HL-60 (cell line): ENCODE measurements around the gene GABRR2.

Source experiments
- DNase-seq, 2 experiments: peaks; one replicate each; pipeline ENCODE4 v3.0.0-alpha.2; 2010 to 2020; ENCODE audit warnings: low read depth in 1 of 2, low spot score in 1 of 2
- H3K27ac ChIP-seq: fragments of 250-450 bp; sonication (Bioruptor Pico); replicated peaks from 2 replicates; pipeline ENCODE4 v1.5.1; 2020; ENCODE audit warnings: mild to moderate bottlenecking, moderate library complexity
- H3K27me3 ChIP-seq: fragments of 250-450 bp; sonication (Bioruptor Pico); 2 replicates; pipeline ENCODE4 v1.5.1; 2021; ENCODE audit warnings: mild to moderate bottlenecking, moderate library complexity; ENCODE audit not compliant: insufficient read depth, poor library complexity, severe bottlenecking
- H3K4me3 ChIP-seq: replicated peaks from 2 replicates; pipeline ENCODE4 v1.5.1; 2011; ENCODE audit warnings: mild to moderate bottlenecking, control low read depth, low read length; ENCODE audit not compliant: insufficient read depth
- GABPA ChIP-seq: IDR thresholded peaks from 2 replicates; pipeline ENCODE4 v1.6.1; 2012; ENCODE audit warnings: low read depth
- POLR2AphosphoS5 ChIP-seq: IDR thresholded peaks from 2 replicates; pipeline ENCODE4 v1.6.1; 2012; ENCODE audit warnings: low read depth
- REST ChIP-seq: IDR thresholded peaks from 2 replicates; pipeline ENCODE4 v1.6.1; 2012; ENCODE audit warnings: low read depth; ENCODE audit not compliant: insufficient replicate concordance
- SPI1 ChIP-seq: IDR thresholded peaks from 2 replicates; pipeline ENCODE4 v1.6.1; 2012; ENCODE audit warnings: low read depth, mild to moderate bottlenecking, borderline replicate concordance
- TF ChIP-seq, protein P1 (sequence below): IDR thresholded peaks from one replicate; pipeline ENCODE4 v1.5.1; 2011; ENCODE audit warnings: low read length, control low read depth, inconsistent platforms; ENCODE audit not compliant: insufficient read depth

GABRR2 gene

DNA sequence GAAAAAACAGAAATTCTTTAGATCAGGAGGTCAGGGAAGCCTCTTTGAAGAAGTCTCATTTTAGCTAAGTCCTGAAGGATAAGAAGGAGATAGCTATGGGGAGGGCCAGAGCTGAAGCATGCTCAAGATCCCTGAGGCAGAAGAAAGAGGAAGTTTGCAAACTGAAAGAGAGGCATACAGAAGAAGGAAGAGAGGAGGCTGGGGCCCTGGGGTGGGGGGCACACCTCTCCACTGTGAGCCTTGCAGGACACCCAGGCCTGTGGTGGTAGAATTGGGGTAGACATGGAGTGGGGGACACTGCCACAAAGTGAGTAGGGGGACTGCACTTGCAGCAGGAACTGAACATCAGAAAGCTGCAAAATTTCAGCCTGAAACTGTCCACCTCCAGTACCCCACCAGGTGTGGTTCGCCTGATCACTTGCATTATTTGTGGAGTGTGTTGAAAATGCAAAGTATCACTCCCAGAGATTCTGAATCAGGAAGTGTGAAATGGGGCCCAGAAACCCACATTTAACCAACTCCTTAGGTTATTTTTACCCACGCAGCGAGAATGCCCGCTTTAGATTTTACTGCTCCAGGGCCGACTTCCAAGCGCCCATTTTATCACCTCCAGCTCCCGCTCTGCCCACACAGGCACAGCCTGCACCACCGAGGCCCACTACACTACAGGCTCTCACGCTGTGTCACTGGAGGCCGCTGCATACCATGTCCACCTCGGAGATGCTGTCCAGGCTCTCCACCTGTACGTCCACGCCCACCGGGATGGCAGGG is 44.0 kb downstream of the GABRR2 start:
- H3K27ac ChIP-seq: peak overlapping the region; percentile 67
- TF ChIP-seq GABPA (no peak), POLR2AphosphoS5 (no peak), REST (no peak), SPI1 (peak; percentile 43; the same call in 1 of the 2 replicates)
- TF ChIP-seq, protein P1, sequence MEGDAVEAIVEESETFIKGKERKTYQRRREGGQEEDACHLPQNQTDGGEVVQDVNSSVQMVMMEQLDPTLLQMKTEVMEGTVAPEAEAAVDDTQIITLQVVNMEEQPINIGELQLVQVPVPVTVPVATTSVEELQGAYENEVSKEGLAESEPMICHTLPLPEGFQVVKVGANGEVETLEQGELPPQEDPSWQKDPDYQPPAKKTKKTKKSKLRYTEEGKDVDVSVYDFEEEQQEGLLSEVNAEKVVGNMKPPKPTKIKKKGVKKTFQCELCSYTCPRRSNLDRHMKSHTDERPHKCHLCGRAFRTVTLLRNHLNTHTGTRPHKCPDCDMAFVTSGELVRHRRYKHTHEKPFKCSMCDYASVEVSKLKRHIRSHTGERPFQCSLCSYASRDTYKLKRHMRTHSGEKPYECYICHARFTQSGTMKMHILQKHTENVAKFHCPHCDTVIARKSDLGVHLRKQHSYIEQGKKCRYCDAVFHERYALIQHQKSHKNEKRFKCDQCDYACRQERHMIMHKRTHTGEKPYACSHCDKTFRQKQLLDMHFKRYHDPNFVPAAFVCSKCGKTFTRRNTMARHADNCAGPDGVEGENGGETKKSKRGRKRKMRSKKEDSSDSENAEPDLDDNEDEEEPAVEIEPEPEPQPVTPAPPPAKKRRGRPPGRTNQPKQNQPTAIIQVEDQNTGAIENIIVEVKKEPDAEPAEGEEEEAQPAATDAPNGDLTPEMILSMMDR: no peak
- no peaks in the 10 kb centered on the region for H3K27me3 ChIP-seq
- DNase-seq: peak in 1 of 2 experiments; percentile 75
- H3K4me3 ChIP-seq: no peak overlapping the region

DNA sequence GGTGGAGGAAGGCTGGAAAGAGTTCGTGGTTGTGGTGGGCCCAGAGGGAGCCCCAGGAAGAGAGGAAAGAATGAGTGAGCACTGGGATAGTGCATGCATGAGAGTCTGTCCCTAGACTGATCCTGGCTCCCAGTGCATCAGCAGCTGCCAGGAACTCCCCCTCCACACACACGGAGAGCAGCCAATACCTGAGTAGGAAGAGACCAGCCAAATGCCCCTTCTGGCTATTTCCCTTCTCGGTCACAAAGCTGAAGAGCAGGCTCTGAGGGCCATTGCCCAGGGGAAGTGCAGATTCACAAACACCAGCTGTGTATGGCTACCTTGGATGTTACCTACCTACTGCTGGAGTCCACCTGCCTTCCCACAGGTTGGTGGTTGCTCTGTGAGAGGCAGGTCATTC is 45.1 kb downstream of the GABRR2 start:
- TF ChIP-seq SPI1 (no peak), POLR2AphosphoS5 (no peak), REST (no peak)
- TF ChIP-seq, protein P1: no peak
- H3K27me3 ChIP-seq: no peaks in the 10 kb centered on the region
- no peak overlapping the region for H3K4me3 ChIP-seq
- DNase-seq: no peak
- peak overlapping the region; percentile 67 for H3K27ac ChIP-seq

DNA sequence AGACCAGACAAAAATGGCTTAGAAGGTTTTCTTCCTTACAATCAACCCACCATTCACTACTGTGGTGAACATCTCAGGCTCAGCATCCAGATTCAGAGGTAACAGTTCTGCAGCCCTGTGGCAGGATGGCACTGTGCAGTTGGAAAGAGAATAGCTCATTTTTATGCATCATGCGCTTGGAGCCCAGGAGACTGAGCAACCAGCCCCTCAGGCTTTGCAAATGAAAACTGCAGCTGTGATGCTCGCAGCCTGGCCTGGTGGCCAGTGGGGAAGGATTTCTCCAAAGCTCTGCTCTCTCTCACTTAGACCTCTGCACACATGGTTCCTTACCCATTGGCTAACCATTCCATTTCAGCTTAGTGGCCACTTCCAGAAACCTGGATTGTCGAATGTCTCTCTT is 45.8 kb downstream of the GABRR2 start:
- TF ChIP-seq, protein P1: no peak
- TF ChIP-seq REST (no peak), POLR2AphosphoS5 (no peak), GABPA (no peak), SPI1 (no peak)
- Histone ChIP-seq H3K27me3 (no peaks in the 10 kb centered on the region), H3K4me3 (no peak overlapping the region), H3K27ac (no peak overlapping the region)
- DNase-seq: no peak
